ENCODE data around the gene SOX6.

GRCh38 chr11:16395601-16396000, 39.3 kb upstream of the SOX6 start:
- no peak for TF ChIP-seq CTCF (IDR thresholded peaks at IDR 0.05)
- TF ChIP-seq POLR2A (IDR thresholded peaks at IDR 0.05) = no peak
